ENCODE results near the gene IGIP. TPM values are rescaled to one million over a fixed set of nuclear protein-coding genes. Genes with fewer than 3 reads are reported as not detected.

Gene IGIP
- total RNA-seq, 2 donors from 2014 or later: 24.2 to 25.9 TPM

GRCh38 chr5:140118302-140118936 lies 7.3 kb upstream of the IGIP start:
- no peaks in the 10 kb centered on the region for H3K36me3 ChIP-seq
- H3K27ac ChIP-seq: no peak overlapping the region
- no peaks in the 10 kb centered on the region for H3K9me3 ChIP-seq
- ATAC-seq (ENCODE audit: insufficient number of reproducible peaks, low FRiP score, low read depth): no peak
- no peaks in the 10 kb centered on the region for H3K27me3 ChIP-seq (replicated peaks; ENCODE audit: insufficient read depth)
- TF ChIP-seq CTCF (IDR thresholded peaks at IDR 0.05): no peak
- no peak overlapping the region for H3K4me3 ChIP-seq
- no peak for DNase-seq (ENCODE audit: low spot score)
- peaks cover 34 to 48% of the 10 kb centered on the region in 2 donors for H3K4me1 ChIP-seq (ENCODE audit: control insufficient read depth in 1 of 2, low read depth in 2 of 2)

- Histone ChIP-seq H3K27me3 (replicated peaks; ENCODE audit: insufficient read depth) (no peaks in the 10 kb centered on the region), H3K4me3 (no peak overlapping the region), H3K36me3 (no peaks in the 10 kb centered on the region), H3K4me1 (ENCODE audit: control insufficient read depth in 1 of 2, low read depth in 2 of 2) (peaks cover 7 to 13% of the 10 kb centered on the region in 2 donors), H3K9me3 (no peaks in the 10 kb centered on the region), H3K27ac (no peak overlapping the region)
- ATAC-seq (ENCODE audit: insufficient number of reproducible peaks, low FRiP score, low read depth) (no peak), DNase-seq (ENCODE audit: low spot score) (no peak)
- TF ChIP-seq CTCF (IDR thresholded peaks at IDR 0.05): no peak
These were observed 727 bp downstream of the IGIP start for GRCh38 chr5:140126315-140127012.

DNA sequence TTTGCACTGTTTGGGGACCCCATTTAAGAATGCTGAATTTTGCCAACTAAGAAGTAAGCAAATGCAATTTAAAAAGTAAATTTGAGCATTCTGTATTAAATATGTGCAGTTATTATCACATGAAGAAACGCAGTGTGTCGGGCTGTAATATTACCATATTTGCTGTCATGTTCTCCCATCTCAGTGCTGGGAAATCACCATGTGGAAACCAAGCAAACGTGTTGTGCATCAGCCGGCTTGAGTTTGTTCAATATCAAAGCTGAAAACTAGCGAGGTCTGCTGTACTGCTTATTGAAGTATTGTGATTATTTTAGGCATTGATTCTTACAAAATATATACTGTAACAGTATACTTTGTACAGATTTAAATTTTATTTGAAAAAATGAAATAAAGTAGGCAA lies 2.6 kb downstream of the IGIP start:
- Histone ChIP-seq H3K4me3 (no peak overlapping the region), H3K4me1 (ENCODE audit: control insufficient read depth in 1 of 2, low read depth in 2 of 2) (peaks cover 13 to 31% of the 10 kb centered on the region in 2 donors), H3K27me3 (replicated peaks; ENCODE audit: insufficient read depth) (no peaks in the 10 kb centered on the region), H3K27ac (no peak overlapping the region), H3K36me3 (no peaks in the 10 kb centered on the region), H3K9me3 (no peaks in the 10 kb centered on the region)
- no peak for ATAC-seq (ENCODE audit: insufficient number of reproducible peaks, low FRiP score, low read depth)
- TF ChIP-seq CTCF (IDR thresholded peaks at IDR 0.05): no peak
- DNase-seq (ENCODE audit: low spot score): no peak

GRCh38 chr5:140130949-140131733 lies 5.4 kb downstream of the IGIP start:
- Histone ChIP-seq H3K27ac (peak overlapping the region in 1 of 2 donors; percentile 22), H3K27me3 (replicated peaks; ENCODE audit: insufficient read depth) (no peaks in the 10 kb centered on the region), H3K4me1 (ENCODE audit: control insufficient read depth in 1 of 2, low read depth in 2 of 2) (peaks cover 9 to 18% of the 10 kb centered on the region in 2 donors), H3K36me3 (no peaks in the 10 kb centered on the region), H3K4me3 (no peak overlapping the region), H3K9me3 (no peaks in the 10 kb centered on the region)
- no peak for TF ChIP-seq CTCF (IDR thresholded peaks at IDR 0.05)
- ATAC-seq (ENCODE audit: insufficient number of reproducible peaks, low FRiP score, low read depth) (no peak), DNase-seq (ENCODE audit: low spot score) (no peak)

GRCh38 chr5:140131967-140132409 lies 6.3 kb downstream of the IGIP start:
- Histone ChIP-seq H3K9me3 (no peaks in the 10 kb centered on the region), H3K27ac (peak overlapping the region in 1 of 2 donors; percentile 22), H3K27me3 (replicated peaks; ENCODE audit: insufficient read depth) (no peaks in the 10 kb centered on the region), H3K4me1 (ENCODE audit: control insufficient read depth in 1 of 2, low read depth in 2 of 2) (peaks cover 9 to 18% of the 10 kb centered on the region in 2 donors), H3K4me3 (no peak overlapping the region), H3K36me3 (no peaks in the 10 kb centered on the region)
- no peak for ATAC-seq (ENCODE audit: insufficient number of reproducible peaks, low FRiP score, low read depth)
- no peak for TF ChIP-seq CTCF (IDR thresholded peaks at IDR 0.05)
- no peak for DNase-seq (ENCODE audit: low spot score)

Measured in thoracic aorta (tissue), 2 donors.